Neural progenitor cell (in vitro differentiated cells): ENCODE data around the gene C15orf62. TPM values are rescaled to one million over a fixed set of nuclear protein-coding genes. Genes with fewer than 3 reads are reported as not detected.

Source experiments
- DNase-seq: peaks from one replicate; pipeline ENCODE4 v3.0.0-alpha.2; 2016; ENCODE audit warnings: low spot score
- H2AFZ ChIP-seq: fragments of 200-600 bp; sonication (generic); replicated peaks from 2 replicates; pipeline ENCODE4 v1.6.1; 2016; ENCODE audit warnings: antibody characterized with exemption
- H3F3A ChIP-seq: fragments of 200-600 bp; sonication (generic); 2 replicates; pipeline ENCODE4 v1.6.1; 2016; ENCODE audit warnings: antibody characterized with exemption, low read depth
- H3K27ac ChIP-seq: fragments of 200-600 bp; sonication (generic); 2 replicates; pipeline ENCODE4 v1.5.1; 2016; ENCODE audit warnings: mild to moderate bottlenecking
- H3K27me3 ChIP-seq: fragments of 200-600 bp; sonication (generic); 2 replicates; pipeline ENCODE4 v1.6.1; 2016; ENCODE audit warnings: mild to moderate bottlenecking, moderate library complexity
- H3K36me3 ChIP-seq: fragments of 200-600 bp; sonication (generic); 2 replicates; pipeline ENCODE4 v1.5.1; 2016
- H3K4me1 ChIP-seq: fragments of 200-600 bp; sonication (generic); 2 replicates; pipeline ENCODE4 v1.6.1; 2016; ENCODE audit warnings: mixed run types
- H3K4me2 ChIP-seq: fragments of 200-600 bp; sonication (generic); 2 replicates; pipeline ENCODE4 v1.6.1; 2016
- H3K4me3 ChIP-seq: fragments of 200-600 bp; sonication (generic); 2 replicates; pipeline ENCODE4 v1.5.1; 2016
- H3K79me2 ChIP-seq: fragments of 200-600 bp; sonication (generic); 2 replicates; pipeline ENCODE4 v1.6.1; 2016; ENCODE audit warnings: low read depth
- H3K9ac ChIP-seq: fragments of 200-600 bp; sonication (generic); 2 replicates; pipeline ENCODE4 v1.6.1; 2016
- H3K9me3 ChIP-seq: fragments of 200-600 bp; sonication (generic); 2 replicates; pipeline ENCODE4 v1.5.1; 2016; ENCODE audit warnings: low read depth
- H4K20me1 ChIP-seq: fragments of 200-600 bp; sonication (generic); 2 replicates; pipeline ENCODE4 v1.6.1; 2016; ENCODE audit warnings: low read depth
- H3K27ac Mint-ChIP-seq: 3 replicates; pipeline ENCODE4 v1.8.0; 2021; ENCODE audit warnings: mixed read lengths
- H3K27me3 Mint-ChIP-seq: 2 replicates; pipeline ENCODE4 v1.8.0; 2022; ENCODE audit warnings: low read depth, mild to moderate bottlenecking, inconsistent platforms, moderate library complexity, mixed read lengths; ENCODE audit not compliant: insufficient read depth
- H3K36me3 Mint-ChIP-seq: 3 replicates; pipeline ENCODE4 v1.8.0; 2021; ENCODE audit warnings: mixed read lengths
- H3K4me1 Mint-ChIP-seq: 3 replicates; pipeline ENCODE4 v1.8.0; 2021; ENCODE audit warnings: mixed read lengths
- H3K4me3 Mint-ChIP-seq: 3 replicates; pipeline ENCODE4 v1.8.0; 2021; ENCODE audit warnings: mild to moderate bottlenecking, moderate library complexity, mixed read lengths
- H3K9me3 Mint-ChIP-seq: 3 replicates; pipeline ENCODE4 v1.8.0; 2020; ENCODE audit warnings: mixed read lengths
- EZH2 ChIP-seq: fragments of 200-600 bp; sonication (generic); IDR thresholded peaks from 2 replicates; pipeline ENCODE4 v1.6.1; 2017; ENCODE audit warnings: antibody characterized with exemption, mild to moderate bottlenecking, moderate library complexity
- EZH2phosphoT487 ChIP-seq: fragments of 200-600 bp; sonication (generic); IDR thresholded peaks from 2 replicates; pipeline ENCODE4 v1.6.1; 2017; ENCODE audit warnings: antibody characterized with exemption
- small RNA-seq: library from RNA; depleted of rRNA; stranded (forward); fragments of <200 nt; gene quantifications from one replicate; pipeline ENCODE3, GENCODE V24; 2015
- total RNA-seq: library from RNA; depleted of rRNA; stranded (reverse); fragments of >200 nt; gene quantifications from 2 replicates; pipeline ENCODE4 v1.2.3, GENCODE V29; 2015; ENCODE audit warnings: low replicate concordance
- TF ChIP-seq, protein P1 (sequence below): fragments of 200-600 bp; sonication (generic); IDR thresholded peaks from 2 replicates; pipeline ENCODE4 v1.5.1; 2017; ENCODE audit warnings: antibody characterized with exemption, mild to moderate bottlenecking

The C15orf62 gene
- total RNA-seq, 1 donor from 2014 or later: not detected

DNA sequence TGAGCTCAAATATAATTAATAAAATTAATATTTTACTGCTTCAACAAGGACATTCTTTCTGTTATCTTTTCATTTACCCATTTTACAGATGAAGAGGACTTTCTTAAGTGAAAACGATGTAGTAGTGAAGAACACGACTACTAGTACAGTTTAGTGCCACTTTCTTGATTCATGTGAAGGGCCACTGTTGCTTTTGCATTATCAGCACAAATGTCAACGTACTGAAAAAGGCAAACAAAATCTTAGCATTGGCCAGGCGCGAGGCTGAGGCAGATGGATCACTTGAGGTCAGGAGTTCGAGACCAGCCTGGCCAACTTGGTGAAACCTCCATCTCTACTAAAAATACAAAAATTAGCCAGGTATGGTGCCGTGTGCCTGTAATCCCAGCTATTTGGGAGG lies 49.3 kb downstream of the C15orf62 start:
- Histone ChIP-seq H3K36me3 (no peaks in the 10 kb centered on the region), H3K27me3 (no peaks in the 10 kb centered on the region), H3K79me2 (no peaks in the 10 kb centered on the region), H3K27ac (no peak overlapping the region), H3K9ac (no peak overlapping the region), H3K9me3 (no peaks in the 10 kb centered on the region), H3F3A (no peaks in the 10 kb centered on the region), H3K4me3 (no peak overlapping the region), H4K20me1 (no peaks in the 10 kb centered on the region), H3K4me2 (no peak overlapping the region), H2AFZ (no peak overlapping the region), H3K4me1 (no peaks in the 10 kb centered on the region)
- no peak overlapping the region for H3K4me3 Mint-ChIP-seq
- H3K36me3 Mint-ChIP-seq: peaks cover 4% of the 10 kb centered on the region
- no peak overlapping the region for H3K27ac Mint-ChIP-seq
- no peaks in the 10 kb centered on the region for H3K9me3 Mint-ChIP-seq
- H3K4me1 Mint-ChIP-seq: no peaks in the 10 kb centered on the region
- peaks cover 3% of the 10 kb centered on the region for H3K27me3 Mint-ChIP-seq
- no peak for DNase-seq
- TF ChIP-seq, protein P1, sequence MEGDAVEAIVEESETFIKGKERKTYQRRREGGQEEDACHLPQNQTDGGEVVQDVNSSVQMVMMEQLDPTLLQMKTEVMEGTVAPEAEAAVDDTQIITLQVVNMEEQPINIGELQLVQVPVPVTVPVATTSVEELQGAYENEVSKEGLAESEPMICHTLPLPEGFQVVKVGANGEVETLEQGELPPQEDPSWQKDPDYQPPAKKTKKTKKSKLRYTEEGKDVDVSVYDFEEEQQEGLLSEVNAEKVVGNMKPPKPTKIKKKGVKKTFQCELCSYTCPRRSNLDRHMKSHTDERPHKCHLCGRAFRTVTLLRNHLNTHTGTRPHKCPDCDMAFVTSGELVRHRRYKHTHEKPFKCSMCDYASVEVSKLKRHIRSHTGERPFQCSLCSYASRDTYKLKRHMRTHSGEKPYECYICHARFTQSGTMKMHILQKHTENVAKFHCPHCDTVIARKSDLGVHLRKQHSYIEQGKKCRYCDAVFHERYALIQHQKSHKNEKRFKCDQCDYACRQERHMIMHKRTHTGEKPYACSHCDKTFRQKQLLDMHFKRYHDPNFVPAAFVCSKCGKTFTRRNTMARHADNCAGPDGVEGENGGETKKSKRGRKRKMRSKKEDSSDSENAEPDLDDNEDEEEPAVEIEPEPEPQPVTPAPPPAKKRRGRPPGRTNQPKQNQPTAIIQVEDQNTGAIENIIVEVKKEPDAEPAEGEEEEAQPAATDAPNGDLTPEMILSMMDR: no peak
- TF ChIP-seq EZH2phosphoT487 (no peak), EZH2 (no peak)

DNA sequence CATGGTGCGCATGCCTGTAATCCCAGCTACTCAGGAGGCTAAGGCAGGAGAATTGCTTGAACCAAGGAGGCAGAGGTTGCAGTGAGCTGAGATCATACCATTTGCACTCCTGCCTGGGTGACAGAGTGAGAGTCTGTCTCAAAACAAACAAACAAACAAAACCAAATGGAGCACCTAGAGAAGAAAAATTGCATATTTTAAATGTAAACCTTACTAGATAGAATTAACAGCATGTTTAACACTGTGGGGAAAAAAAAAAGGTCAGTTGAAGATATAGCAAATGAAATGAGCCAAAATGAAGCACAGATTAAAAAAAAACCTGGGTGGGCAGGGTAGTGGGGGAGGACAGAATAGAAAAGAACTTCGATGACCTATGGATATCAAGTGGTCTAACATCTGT lies 51.4 kb downstream of the C15orf62 start:
- Mint-ChIP-seq H3K27me3 (no peaks in the 10 kb centered on the region), H3K9me3 (no peaks in the 10 kb centered on the region), H3K27ac (no peak overlapping the region), H3K4me3 (no peak overlapping the region), H3K36me3 (no peaks in the 10 kb centered on the region), H3K4me1 (peaks cover 2% of the 10 kb centered on the region)
- H3K79me2 ChIP-seq: no peaks in the 10 kb centered on the region
- H2AFZ ChIP-seq: no peak overlapping the region
- H3F3A ChIP-seq: no peaks in the 10 kb centered on the region
- H3K36me3 ChIP-seq: no peaks in the 10 kb centered on the region
- no peak overlapping the region for H3K4me2 ChIP-seq
- H3K27ac ChIP-seq: no peak overlapping the region
- TF ChIP-seq, protein P1: no peak
- TF ChIP-seq EZH2phosphoT487 (no peak), EZH2 (no peak)
- no peak overlapping the region for H3K4me3 ChIP-seq
- no peaks in the 10 kb centered on the region for H3K4me1 ChIP-seq
- H3K9ac ChIP-seq: no peak overlapping the region
- no peaks in the 10 kb centered on the region for H4K20me1 ChIP-seq
- no peaks in the 10 kb centered on the region for H3K27me3 ChIP-seq
- H3K9me3 ChIP-seq: no peaks in the 10 kb centered on the region
- no peak for DNase-seq

Small RNAs within 50 kb of the gene (small RNA-seq; reads per million reads assigned to genes)
- gene SUMO2P15: not detected

Other genes with a start within 250 kb of the C15orf62 start
- gene CCDC32, start 204.9 kb upstream of the C15orf62 start, total RNA-seq: 17.3 and 22.4 TPM in 2 replicates
- 5.0 and 13.7 TPM in 2 replicates for gene RPUSD2, start 200.7 kb upstream of the C15orf62 start, total RNA-seq
- 71.7 and 125 TPM in 2 replicates for gene KNL1, start 175.7 kb upstream of the C15orf62 start, total RNA-seq
- 27.2 and 48.1 TPM in 2 replicates for gene RAD51, start 74.8 kb upstream of the C15orf62 start, total RNA-seq
- 13.2 and 16.3 TPM in 2 replicates for gene RMDN3, start 14.7 kb upstream of the C15orf62 start, total RNA-seq
- 2.8 and 3.0 TPM in 2 replicates for gene GCHFR, start 5.9 kb upstream of the C15orf62 start, total RNA-seq
- 19.3 and 20.2 TPM in 2 replicates for gene ZFYVE19, start 37.1 kb downstream of the C15orf62 start, total RNA-seq
- 23.3 and 49.3 TPM in 2 replicates for gene DNAJC17, start 37.5 kb downstream of the C15orf62 start, total RNA-seq
- gene PPP1R14D, start 58.7 kb downstream of the C15orf62 start, total RNA-seq: not detected in 2 replicates
- 12.0 and 13.7 TPM in 2 replicates for gene SPINT1, start 74.1 kb downstream of the C15orf62 start, total RNA-seq
- 1.2 TPM in 1 of 2 replicates, not detected in the other for gene RHOV, start 104.3 kb downstream of the C15orf62 start, total RNA-seq
- gene VPS18, start 124.5 kb downstream of the C15orf62 start, total RNA-seq: 8.0 and 22.2 TPM in 2 replicates
- gene DLL4, start 159.4 kb downstream of the C15orf62 start, total RNA-seq: 0.12 TPM in 1 of 2 replicates, not detected in the other
- 2.4 and 4.8 TPM in 2 replicates for gene CHAC1, start 183.5 kb downstream of the C15orf62 start, total RNA-seq